ENCODE measurements around the gene BCKDHB. TPM values are rescaled to one million over a fixed set of nuclear protein-coding genes. Genes with fewer than 3 reads are reported as not detected.

BCKDHB gene
- total and polyA plus RNA-seq, 9 donors: 12.0 to 33.4 (median 18.7) TPM

GRCh38 chr6:80151635-80152034 is 45.2 kb downstream of the BCKDHB start:
- TF ChIP-seq EP300 (IDR thresholded peaks at IDR 0.05) (no peak), CTCF (IDR thresholded peaks at IDR 0.05) (no peak), POLR2A (IDR thresholded peaks at IDR 0.05) (no peak)
- Histone ChIP-seq H3K27ac (no peak overlapping the region), H3K36me3 (no peaks in the 10 kb centered on the region), H3K9me3 (no peaks in the 10 kb centered on the region), H3K4me1 (ENCODE audit: insufficient read depth) (no peaks in the 10 kb centered on the region), H3K4me3 (no peak overlapping the region), H3K27me3 (no peaks in the 10 kb centered on the region)
- no peak for DNase-seq
- intact Hi-C loops (cut with DNase I): no loop called here
- WGBS, 3 donors: 91 to 96% (median 92%) methylated on average over 2 of the region's 2 CpGs

- intact Hi-C loops (cut with DNase I): no loop called here
- Histone ChIP-seq H3K27ac (no peak overlapping the region), H3K27me3 (no peaks in the 10 kb centered on the region), H3K4me3 (no peak overlapping the region), H3K4me1 (ENCODE audit: insufficient read depth) (no peaks in the 10 kb centered on the region), H3K9me3 (no peaks in the 10 kb centered on the region), H3K36me3 (no peaks in the 10 kb centered on the region)
- 95 to 97% (median 96%) methylated on average over 2 of the region's 2 CpGs for WGBS, 3 donors
- no peak for TF ChIP-seq EP300 (IDR thresholded peaks at IDR 0.05)
- TF ChIP-seq POLR2A (IDR thresholded peaks at IDR 0.05): no peak
- TF ChIP-seq CTCF (IDR thresholded peaks at IDR 0.05): no peak
- DNase-seq: no peak
Measured at GRCh38 chr6:80154160-80154559, 47.7 kb downstream of the BCKDHB start.

- TF ChIP-seq EP300 (IDR thresholded peaks at IDR 0.05): no peak
- no peak for TF ChIP-seq POLR2A (IDR thresholded peaks at IDR 0.05)
- TF ChIP-seq CTCF (IDR thresholded peaks at IDR 0.05): no peak
- H3K9me3 ChIP-seq: no peaks in the 10 kb centered on the region
Measured at GRCh38 chr6:80156221-80156620, 49.8 kb downstream of the BCKDHB start.

GRCh38 chr6:80158478-80158989 is 52.1 kb downstream of the BCKDHB start:
- intact Hi-C loops (cut with DNase I): no loop called here
- TF ChIP-seq EP300 (IDR thresholded peaks at IDR 0.05) (no peak), POLR2A (IDR thresholded peaks at IDR 0.05) (no peak), CTCF (IDR thresholded peaks at IDR 0.05) (no peak)
- Histone ChIP-seq H3K4me3 (no peak overlapping the region), H3K9me3 (no peaks in the 10 kb centered on the region), H3K27me3 (no peaks in the 10 kb centered on the region), H3K4me1 (ENCODE audit: insufficient read depth) (no peaks in the 10 kb centered on the region), H3K36me3 (no peaks in the 10 kb centered on the region), H3K27ac (no peak overlapping the region)
- 96 to 98% (median 98%) methylated on average over 2 of the region's 2 CpGs for WGBS, 3 donors
- DNase-seq: no peak

More at GRCh38 chr6:80156221-80156620, 49.8 kb downstream of the BCKDHB start:
- DNase-seq: no peak
- Histone ChIP-seq H3K4me3 (no peak overlapping the region), H3K27me3 (no peaks in the 10 kb centered on the region), H3K27ac (no peak overlapping the region), H3K36me3 (no peaks in the 10 kb centered on the region), H3K4me1 (ENCODE audit: insufficient read depth) (no peaks in the 10 kb centered on the region)
- intact Hi-C loops (cut with DNase I): no loop called here
